Endothelial cell of umbilical vein (primary cell): ENCODE data around the gene HEATR5A. TPM values are rescaled to one million over a fixed set of nuclear protein-coding genes. Genes with fewer than 3 reads are reported as not detected.
"Not testable (repeated sequence)": the region's sequence is repeated elsewhere in the genome, so short reads cannot be mapped to it uniquely, and the experiment has no call there.

Source experiments
- BruUV-seq: library from RNA; stranded (reverse); fragments of 400-500 nt; replicated peaks from 2 replicates; lab custom pipeline; 2021; lab: Mats Ljungman, UMichigan
- CTCF ChIA-PET: fragments of 300-600, 350-600 bp; sonication (Branson Sonifier 250); formaldehyde crosslinking; loops from one replicate; lab custom pipeline; 2021; ENCODE audit warnings: antibody characterized with exemption, inconsistent platforms; lab: Charles Lee
- POLR2A ChIA-PET: fragments of 300-600, 350-600 bp; sonication (Branson Sonifier 250); formaldehyde crosslinking; loops from one replicate; lab custom pipeline; 2021; ENCODE audit warnings: antibody characterized with exemption, inconsistent platforms; lab: Charles Lee
- DNase-seq: peaks from one replicate; pipeline ENCODE4 v3.0.0-alpha.2; 2011; ENCODE audit warnings: low read depth, low spot score
- FAIRE-seq: peaks from 2 replicates; lab custom pipeline; 2011; peaks lifted over from hg19 to GRCh38; lab: Jason Lieb, UNC
- H2AFZ ChIP-seq: 2 replicates; pipeline ENCODE4 v1.6.0; 2012; ENCODE audit warnings: low read depth, low read length, control low read depth, inconsistent platforms
- H3K27ac ChIP-seq: 2 replicates; pipeline ENCODE4 v1.5.1; 2011; ENCODE audit warnings: low read depth, mild to moderate bottlenecking, control low read depth, low read length, moderate library complexity; ENCODE audit not compliant: insufficient read depth
- H3K27me3 ChIP-seq, 2 experiments: 2 replicates each; pipeline versions ENCODE4 v1.6.0 to v1.6.1; 2011; ENCODE audit warnings: low read length in 2 of 2, mixed read lengths in 1 of 2; ENCODE audit not compliant: control insufficient read depth in 2 of 2, insufficient read depth in 2 of 2
- H3K36me3 ChIP-seq, 2 experiments: 2 replicates in 1 of 2; 3 replicates in 1 of 2; pipeline ENCODE4 v1.5.1; 2011; ENCODE audit warnings: low read length in 2 of 2, mild to moderate bottlenecking in 1 of 2, moderate library complexity in 1 of 2; ENCODE audit not compliant: control insufficient read depth in 2 of 2, insufficient read depth in 2 of 2; ENCODE audit errors: extremely low read depth in 1 of 2
- H3K4me1 ChIP-seq: 3 replicates; pipeline ENCODE4 v1.5.1; 2011; ENCODE audit warnings: mild to moderate bottlenecking, low read length; ENCODE audit not compliant: control insufficient read depth, insufficient read depth; ENCODE audit errors: extremely low read depth
- H3K4me2 ChIP-seq: 2 replicates; pipeline ENCODE4 v1.6.1; 2011; ENCODE audit warnings: low read length, control low read depth, mixed read lengths; ENCODE audit not compliant: insufficient read depth
- H3K4me3 ChIP-seq, 3 experiments: fragments of 200-600 bp in 1 of 3; sonication (generic), shearing (Covaris generic) in 1 of 3; replicated peaks in 1 of 3; 2 replicates each; pipeline ENCODE4 v1.5.1; 2011 to 2016; ENCODE audit warnings: control low read depth in 3 of 3, low read length in 3 of 3, mild to moderate bottlenecking in 2 of 3, inconsistent platforms in 1 of 3, low read depth in 1 of 3, moderate library complexity in 1 of 3; ENCODE audit not compliant: insufficient read depth in 1 of 3
- H3K79me2 ChIP-seq: 2 replicates; pipeline ENCODE4 v1.6.0; 2012; ENCODE audit warnings: low read length, inconsistent platforms; ENCODE audit not compliant: control insufficient read depth, insufficient read depth
- H3K9ac ChIP-seq: replicated peaks from 2 replicates; pipeline ENCODE3; 2011; ENCODE audit warnings: low read length, control low read depth; ENCODE audit not compliant: insufficient read depth; ENCODE audit errors: extremely low read depth
- H3K9me1 ChIP-seq: replicated peaks from 3 replicates; pipeline ENCODE4 v1.6.0; 2011; ENCODE audit warnings: mild to moderate bottlenecking, low read length; ENCODE audit not compliant: control insufficient read depth, insufficient read depth; ENCODE audit errors: extremely low read depth
- H3K9me3 ChIP-seq: replicated peaks from 2 replicates; pipeline ENCODE4 v1.5.1; 2012; ENCODE audit warnings: low read length, inconsistent platforms; ENCODE audit not compliant: control insufficient read depth, insufficient read depth
- H4K20me1 ChIP-seq: replicated peaks from 2 replicates; pipeline ENCODE3; 2011; ENCODE audit warnings: mild to moderate bottlenecking, low read length; ENCODE audit not compliant: control insufficient read depth, insufficient read depth; ENCODE audit errors: extremely low read depth
- dilution Hi-C: fragments of 300-500 bp; cut with MboI; formaldehyde crosslinking; loops from one replicate; pipeline ENCODE4 v1.15.0; 2019; ENCODE audit warnings: low sequenced_read_pairs; ENCODE audit not compliant: extremely low pct_ligation_motif_present
- intact Hi-C: fragments of 100-400 bp; cut with micrococcal nuclease; formaldehyde crosslinking; loops from one replicate; pipeline ENCODE4 v1.10.0; 2022
- polyA plus RNA-seq, 4 experiments: library from polyadenylated mRNA; depleted of rRNA in 3 of 4; stranded (reverse) in 3 of 4; unstranded in 1 of 4; fragments of >200 nt; gene quantifications; 2 replicates each; pipeline versions ENCODE4 v1.2.1 to v1.2.3, GENCODE V29; 2011 to 2012; ENCODE audit warnings: missing spikeins in 1 of 4
- small RNA-seq: library from RNA; depleted of rRNA; stranded (forward); fragments of <200 nt; gene quantifications from one replicate; pipeline ENCODE3, GENCODE V24; 2012; ENCODE audit warnings: low replicate concordance, low read depth; ENCODE audit not compliant: insufficient read depth, insufficient read length
- total RNA-seq: library from RNA; stranded (reverse); gene quantifications from 2 replicates; pipeline ENCODE4 v1.2.3, GENCODE V29; 2021

HEATR5A gene
- total and polyA plus RNA-seq, 2 donors (not counting 3 experiments of a cell fraction or from before 2014, with no cell fraction given) = 12.6 to 45.3 TPM

DNA sequence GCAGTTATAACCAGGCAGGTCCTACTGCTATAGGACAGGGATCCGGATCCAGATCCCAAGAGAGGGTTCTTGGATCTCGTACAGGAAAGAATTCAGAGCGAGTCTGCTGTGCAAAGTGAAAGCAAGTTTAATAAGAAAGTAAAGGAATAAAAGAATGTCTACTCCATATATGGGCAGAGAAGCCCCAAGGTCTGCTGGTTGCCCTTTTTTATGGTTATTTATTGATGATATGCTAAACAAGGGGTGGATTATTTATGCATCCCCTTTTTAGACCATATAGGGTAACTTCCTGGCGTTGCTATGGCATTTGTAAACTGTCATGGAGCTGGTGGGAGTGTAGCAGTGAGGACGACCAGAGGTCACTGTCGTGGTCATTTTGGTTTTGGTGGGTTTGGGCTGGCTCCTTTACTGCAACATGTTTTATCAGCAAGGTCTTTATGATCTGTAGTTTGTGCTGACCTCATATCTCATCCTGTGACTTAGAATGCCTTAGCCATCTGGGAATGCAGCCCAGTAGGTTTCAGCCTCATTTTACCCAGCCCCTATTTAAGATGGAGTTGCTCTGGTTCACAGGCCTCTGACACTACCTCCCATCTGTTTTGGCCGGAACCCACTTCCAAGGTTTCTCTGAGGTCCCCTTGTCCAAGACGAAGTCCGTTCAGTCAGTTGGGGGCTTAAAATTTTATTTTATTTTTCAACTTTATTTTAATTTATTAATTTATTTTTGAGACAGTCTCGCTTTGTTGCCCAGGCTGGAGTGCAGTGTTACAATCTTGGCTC is 178.0 kb downstream of the HEATR5A start:
- H2AFZ ChIP-seq, FAIRE-seq, DNase-seq, H3K9ac ChIP-seq, H3K4me3 ChIP-seq, H3K9me1 ChIP-seq, CTCF ChIA-PET, H3K4me2 ChIP-seq, H4K20me1 ChIP-seq, H3K9me3 ChIP-seq, H3K27ac ChIP-seq, H3K79me2 ChIP-seq, intact Hi-C loops, BruUV-seq, POLR2A ChIA-PET, H3K36me3 ChIP-seq, dilution Hi-C loops, H3K4me1 ChIP-seq, H3K27me3 ChIP-seq: not testable (repeated sequence)

Small RNA genes lying within 50 kb of the gene (small RNA-seq; reads per million reads assigned to genes)
- not detected for gene RF00019

Other genes with a start within 250 kb of the HEATR5A start
- gene HECTD1, start 212.8 kb downstream of the HEATR5A start, total RNA-seq = 173 and 181 TPM in 2 replicates
- 57.9 and 67.9 TPM in 2 replicates for gene HECTD1, start 212.8 kb downstream of the HEATR5A start, polyA plus RNA-seq
- gene DTD2, start 37.0 kb upstream of the HEATR5A start, total RNA-seq = 10.8 and 14.4 TPM in 2 replicates
- gene DTD2, start 37.0 kb upstream of the HEATR5A start, polyA plus RNA-seq = 9.2 and 10.1 TPM in 2 replicates
- not detected in 2 replicates for gene GPR33, start 67.5 kb upstream of the HEATR5A start, total RNA-seq
- gene GPR33, start 67.5 kb upstream of the HEATR5A start, polyA plus RNA-seq = not detected in 2 replicates
- gene NUBPL, start 140.9 kb upstream of the HEATR5A start, total RNA-seq = 8.2 and 12.3 TPM in 2 replicates
- gene NUBPL, start 140.9 kb upstream of the HEATR5A start, polyA plus RNA-seq = 1.8 and 2.1 TPM in 2 replicates